DND-41 (cell line): ENCODE results near the gene RAD51B.

Source experiments
- CTCF ChIP-seq: IDR thresholded peaks from 2 replicates; pipeline ENCODE4 v1.5.1; 2012; ENCODE audit warnings: borderline replicate concordance, low read length, moderate library complexity, mild to moderate bottlenecking; ENCODE audit not compliant: poor library complexity, severe bottlenecking; ENCODE audit errors: extremely low read depth
- EZH2 ChIP-seq: IDR thresholded peaks from 3 replicates; pipeline ENCODE4 v1.6.1; 2012; ENCODE audit warnings: borderline replicate concordance, low read depth, mild to moderate bottlenecking, moderate library complexity, low read length, inconsistent platforms; ENCODE audit not compliant: severe bottlenecking

GRCh38 chr14:68628605-68629310, 809.2 kb downstream of the RAD51B start:
- TF ChIP-seq CTCF = no peak
- no peak for TF ChIP-seq EZH2
